ENCODE data around the gene FGF14. TPM values are rescaled to one million over a fixed set of nuclear protein-coding genes. Genes with fewer than 3 reads are reported as not detected.

Gene FGF14
- total RNA-seq, 3 donors from 2014 or later (not counting 1 experiment from before 2014, with no cell fraction given) = not detected

DNA sequence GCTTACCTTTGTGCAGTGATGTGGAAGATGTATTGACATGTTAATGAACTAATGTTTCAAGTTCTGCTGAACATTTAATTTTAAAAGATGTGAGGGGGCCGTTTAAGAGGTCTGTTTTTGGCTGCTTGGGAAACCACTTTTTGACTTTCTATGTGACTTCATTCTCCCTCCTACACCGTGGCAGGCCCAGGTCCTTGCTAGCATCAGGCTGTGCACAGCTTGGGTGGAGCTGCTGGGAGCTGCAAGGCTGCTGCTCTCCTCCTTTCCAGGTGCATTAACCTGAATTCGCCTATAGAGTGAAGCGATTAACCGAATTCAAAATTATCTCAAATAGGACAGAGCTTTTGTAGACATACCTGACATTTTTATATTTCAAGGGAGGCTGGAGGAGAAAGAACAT is 249.1 kb downstream of the FGF14 start:
- intact Hi-C loops (cut with micrococcal nuclease) = no loop called here
- no peak overlapping the region for H3K27ac Mint-ChIP-seq
- Histone ChIP-seq H3K27ac (ENCODE audit: low read length) (no peak overlapping the region), H3K4me1 (ENCODE audit: control insufficient read depth, insufficient read depth, low read length) (no peaks in the 10 kb centered on the region), H3K36me3 (ENCODE audit: control insufficient read depth, insufficient read depth, low read length) (no peaks in the 10 kb centered on the region), H3K27me3 (ENCODE audit: control insufficient read depth, insufficient read depth, low read length) (no peaks in the 10 kb centered on the region), H3K4me3 (ENCODE audit: low read length) (no peak overlapping the region), H3K9me3 (ENCODE audit: control insufficient read depth, insufficient read depth, low read length) (no peaks in the 10 kb centered on the region)
- peaks cover 0 to 2% of the 10 kb centered on the region in 2 donors for H3K9me3 Mint-ChIP-seq
- 64% methylated on average over 3 of the region's 5 CpGs for WGBS (ENCODE audit: insufficient coverage)
- no peaks in the 10 kb centered on the region for H3K4me1 Mint-ChIP-seq
- no peaks in the 10 kb centered on the region for H3K36me3 Mint-ChIP-seq
- ATAC-seq = no peak
- DNase-seq = no peak
- no peak overlapping the region for H3K4me3 Mint-ChIP-seq
- TF ChIP-seq, protein P1, sequence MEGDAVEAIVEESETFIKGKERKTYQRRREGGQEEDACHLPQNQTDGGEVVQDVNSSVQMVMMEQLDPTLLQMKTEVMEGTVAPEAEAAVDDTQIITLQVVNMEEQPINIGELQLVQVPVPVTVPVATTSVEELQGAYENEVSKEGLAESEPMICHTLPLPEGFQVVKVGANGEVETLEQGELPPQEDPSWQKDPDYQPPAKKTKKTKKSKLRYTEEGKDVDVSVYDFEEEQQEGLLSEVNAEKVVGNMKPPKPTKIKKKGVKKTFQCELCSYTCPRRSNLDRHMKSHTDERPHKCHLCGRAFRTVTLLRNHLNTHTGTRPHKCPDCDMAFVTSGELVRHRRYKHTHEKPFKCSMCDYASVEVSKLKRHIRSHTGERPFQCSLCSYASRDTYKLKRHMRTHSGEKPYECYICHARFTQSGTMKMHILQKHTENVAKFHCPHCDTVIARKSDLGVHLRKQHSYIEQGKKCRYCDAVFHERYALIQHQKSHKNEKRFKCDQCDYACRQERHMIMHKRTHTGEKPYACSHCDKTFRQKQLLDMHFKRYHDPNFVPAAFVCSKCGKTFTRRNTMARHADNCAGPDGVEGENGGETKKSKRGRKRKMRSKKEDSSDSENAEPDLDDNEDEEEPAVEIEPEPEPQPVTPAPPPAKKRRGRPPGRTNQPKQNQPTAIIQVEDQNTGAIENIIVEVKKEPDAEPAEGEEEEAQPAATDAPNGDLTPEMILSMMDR (IDR thresholded peaks at IDR 0.05) = no peak
- no peaks in the 10 kb centered on the region for H3K27me3 Mint-ChIP-seq (ENCODE audit: low read depth in 2 of 2)

DNA sequence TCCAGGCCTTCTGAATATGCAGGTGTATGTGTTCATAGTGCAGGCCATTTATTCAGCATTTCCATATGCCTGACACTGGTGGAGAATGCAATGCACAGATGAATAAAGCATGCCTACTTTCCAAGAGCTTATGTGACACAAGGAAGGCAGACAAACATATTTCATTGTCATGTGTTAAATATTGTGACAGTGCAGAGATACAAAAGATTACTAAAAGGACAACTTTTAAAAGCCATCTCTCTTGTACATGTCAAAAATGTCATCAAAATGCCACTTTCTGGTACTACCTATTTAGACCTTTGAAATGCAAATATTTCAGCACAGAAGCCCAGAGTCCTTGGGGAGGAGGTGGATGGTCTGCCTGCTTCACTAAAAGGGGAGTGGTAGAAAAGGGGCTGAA is 254.5 kb downstream of the FGF14 start:
- Mint-ChIP-seq H3K36me3 (no peaks in the 10 kb centered on the region), H3K27me3 (ENCODE audit: low read depth in 2 of 2) (no peaks in the 10 kb centered on the region), H3K9me3 (no peaks in the 10 kb centered on the region), H3K27ac (no peak overlapping the region), H3K4me3 (no peak overlapping the region), H3K4me1 (no peaks in the 10 kb centered on the region)
- H3K4me1 ChIP-seq (ENCODE audit: control insufficient read depth, insufficient read depth, low read length) = no peaks in the 10 kb centered on the region
- H3K27ac ChIP-seq (ENCODE audit: low read length) = no peak overlapping the region
- DNase-seq = no peak
- H3K4me3 ChIP-seq (ENCODE audit: low read length) = no peak overlapping the region
- H3K27me3 ChIP-seq (ENCODE audit: control insufficient read depth, insufficient read depth, low read length) = no peaks in the 10 kb centered on the region
- TF ChIP-seq, protein P1 (IDR thresholded peaks at IDR 0.05) = no peak
- no peak for ATAC-seq
- intact Hi-C loops (cut with micrococcal nuclease) = no loop called here
- H3K9me3 ChIP-seq (ENCODE audit: control insufficient read depth, insufficient read depth, low read length) = no peaks in the 10 kb centered on the region
- no peaks in the 10 kb centered on the region for H3K36me3 ChIP-seq (ENCODE audit: control insufficient read depth, insufficient read depth, low read length)

DNA sequence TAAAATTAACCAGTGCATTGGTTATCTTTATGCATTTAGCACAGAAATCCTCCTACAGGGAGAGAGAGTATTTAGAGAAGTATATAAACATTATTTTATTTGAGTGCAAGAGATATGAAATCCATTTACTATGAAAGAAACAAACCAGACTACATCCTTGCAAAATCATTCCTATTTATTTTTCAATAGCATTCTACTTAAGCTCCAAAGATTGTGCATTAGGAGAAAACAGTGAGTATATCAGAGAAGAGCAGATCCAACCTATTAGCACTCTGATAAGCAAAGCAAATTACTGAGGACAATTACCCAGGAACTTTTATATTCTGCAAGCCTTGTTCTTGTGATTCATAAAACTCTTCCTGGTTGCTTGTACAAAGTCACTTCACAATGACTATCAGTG is 256.1 kb downstream of the FGF14 start:
- no peaks in the 10 kb centered on the region for H3K27me3 ChIP-seq (ENCODE audit: control insufficient read depth, insufficient read depth, low read length)
- TF ChIP-seq, protein P1 (IDR thresholded peaks at IDR 0.05) = no peak
- ATAC-seq = no peak
- Mint-ChIP-seq H3K4me1 (no peaks in the 10 kb centered on the region), H3K36me3 (no peaks in the 10 kb centered on the region), H3K4me3 (no peak overlapping the region), H3K27ac (no peak overlapping the region), H3K27me3 (ENCODE audit: low read depth in 2 of 2) (no peaks in the 10 kb centered on the region), H3K9me3 (no peaks in the 10 kb centered on the region)
- H3K36me3 ChIP-seq (ENCODE audit: control insufficient read depth, insufficient read depth, low read length) = no peaks in the 10 kb centered on the region
- no peaks in the 10 kb centered on the region for H3K4me1 ChIP-seq (ENCODE audit: control insufficient read depth, insufficient read depth, low read length)
- H3K4me3 ChIP-seq (ENCODE audit: low read length) = no peak overlapping the region
- intact Hi-C loops (cut with micrococcal nuclease) = no loop called here
- no peaks in the 10 kb centered on the region for H3K9me3 ChIP-seq (ENCODE audit: control insufficient read depth, insufficient read depth, low read length)
- DNase-seq = no peak
- no peak overlapping the region for H3K27ac ChIP-seq (ENCODE audit: low read length)

DNA sequence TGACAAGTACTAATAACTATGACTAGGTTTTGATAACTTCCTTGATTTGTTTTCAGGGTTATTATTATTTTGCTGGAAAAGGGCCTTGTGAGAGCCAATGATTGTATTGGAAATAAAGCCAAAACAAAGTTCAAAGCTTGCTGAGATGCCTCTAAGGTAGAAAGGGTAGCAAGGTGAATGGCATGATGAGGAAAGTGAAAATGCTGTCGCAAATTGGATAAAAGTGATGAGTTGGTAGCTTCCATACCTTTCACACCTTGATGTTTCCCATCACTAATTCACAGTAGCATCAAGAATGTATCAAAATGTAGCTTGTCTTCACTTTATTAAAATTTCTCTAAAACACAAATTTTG is 259.4 kb downstream of the FGF14 start:
- DNase-seq = no peak
- H3K36me3 ChIP-seq (ENCODE audit: control insufficient read depth, insufficient read depth, low read length) = no peaks in the 10 kb centered on the region
- intact Hi-C loops (cut with micrococcal nuclease) = no loop called here
- no peak overlapping the region for H3K27ac Mint-ChIP-seq
- H3K4me3 Mint-ChIP-seq = no peak overlapping the region
- no peaks in the 10 kb centered on the region for H3K36me3 Mint-ChIP-seq
- H3K4me3 ChIP-seq (ENCODE audit: low read length) = no peak overlapping the region
- ATAC-seq = no peak
- H3K4me1 Mint-ChIP-seq = no peaks in the 10 kb centered on the region
- no peaks in the 10 kb centered on the region for H3K9me3 Mint-ChIP-seq
- H3K27ac ChIP-seq (ENCODE audit: low read length) = no peak overlapping the region
- H3K9me3 ChIP-seq (ENCODE audit: control insufficient read depth, insufficient read depth, low read length) = no peaks in the 10 kb centered on the region
- H3K27me3 Mint-ChIP-seq (ENCODE audit: low read depth in 2 of 2) = no peaks in the 10 kb centered on the region
- H3K27me3 ChIP-seq (ENCODE audit: control insufficient read depth, insufficient read depth, low read length) = no peaks in the 10 kb centered on the region
- no CpG with 5 or more reads among the region's 1 CpG for WGBS (ENCODE audit: insufficient coverage)
- H3K4me1 ChIP-seq (ENCODE audit: control insufficient read depth, insufficient read depth, low read length) = no peaks in the 10 kb centered on the region
- TF ChIP-seq, protein P1 (IDR thresholded peaks at IDR 0.05) = no peak

Data from natural killer cell (primary cell).